Thymus (tissue), 14 donors: ENCODE measurements around the gene NOX4. TPM values are rescaled to one million over a fixed set of nuclear protein-coding genes. Genes with fewer than 3 reads are reported as not detected.

Experiments used
- DNase-seq, 9 donors: peaks; one replicate each; pipeline ENCODE4 v3.0.0-alpha.2; 2013; ENCODE audit warnings: low spot score in 9 of 9, low read depth in 6 of 9, missing footprints in 1 of 9
- H3K27ac ChIP-seq, 2 donors: one replicate each; pipeline ENCODE4 v1.5.1; 2013; ENCODE audit warnings: control low read depth in 1 of 2, low read depth in 1 of 2, low read length in 1 of 2, mild to moderate bottlenecking in 1 of 2, moderate library complexity in 1 of 2
- H3K27me3 ChIP-seq, 2 donors: one replicate each; pipeline ENCODE4 v1.5.1; 2013; ENCODE audit warnings: low read length in 1 of 2; ENCODE audit not compliant: control insufficient read depth in 2 of 2, insufficient read depth in 1 of 2
- H3K36me3 ChIP-seq, 2 donors: one replicate each; pipeline ENCODE4 v1.5.1; 2013; ENCODE audit warnings: low read length in 1 of 2, mild to moderate bottlenecking in 1 of 2, moderate library complexity in 1 of 2; ENCODE audit not compliant: control insufficient read depth in 2 of 2, insufficient read depth in 2 of 2
- H3K4me1 ChIP-seq, 2 donors: one replicate each; pipeline ENCODE4 v1.5.1; 2013; ENCODE audit warnings: low read length in 2 of 2; ENCODE audit not compliant: control insufficient read depth in 2 of 2, insufficient read depth in 2 of 2
- H3K4me3 ChIP-seq, 2 donors: one replicate each; pipeline ENCODE4 v1.5.1; 2013; ENCODE audit warnings: low read length in 2 of 2, control low read depth in 1 of 2, mild to moderate bottlenecking in 1 of 2
- H3K9me3 ChIP-seq, 2 donors: one replicate each; pipeline ENCODE4 v1.5.1; 2013; ENCODE audit warnings: low read length in 1 of 2, mild to moderate bottlenecking in 1 of 2; ENCODE audit not compliant: control insufficient read depth in 2 of 2, insufficient read depth in 1 of 2
- WGBS: extraction: QIAGEN DNeasy Blood & Tissue Kit; methylation state at CpG from one replicate; pipeline ENCODE4 v1.1.7; 2013; 5-methylcytosine and 5-hydroxymethylcytosine counted together
- long read RNA-seq, 10 donors: transcript quantifications; one replicate each; lab custom pipeline, GENCODE V29; 2026
- polyA plus RNA-seq: library from polyadenylated mRNA; stranded (reverse); fragments of 200-250 nt; gene quantifications from one replicate; pipeline ENCODE4 v1.2.3, GENCODE V29; 2013
- total RNA-seq: library from RNA; stranded (reverse); fragments of 120-200 nt; gene quantifications from one replicate; pipeline ENCODE4 v1.2.4, GENCODE V29; 2013
- donor health status: healthy.

The NOX4 gene
- total RNA-seq (0.80 TPM), polyA plus RNA-seq (6.8 TPM)
- long read RNA-seq, donor 1, result 0 reads
- long read RNA-seq, donor 2, result 0 reads
- long read RNA-seq, donor 3, result 0 reads
- long read RNA-seq, donor 4, partial matches to known transcripts, result 0 of 1 reads
- long read RNA-seq, donor 4, other reads (novel, unspliced or antisense), result 0 of 1 reads
- long read RNA-seq, donor 5, partial matches to known transcripts, result 0 of 1 reads
- long read RNA-seq, donor 5, other reads (novel, unspliced or antisense), result 0 of 1 reads
- long read RNA-seq, donor 6, result 0 reads
- long read RNA-seq, donor 7, result 0 reads
- long read RNA-seq, donor 8, result 0 reads
- long read RNA-seq, donor 9, result 0 reads
- long read RNA-seq, donor 10, partial matches to known transcripts, result 0 of 1 reads
- long read RNA-seq, donor 10, other reads (novel, unspliced or antisense), result 0 of 1 reads

DNA sequence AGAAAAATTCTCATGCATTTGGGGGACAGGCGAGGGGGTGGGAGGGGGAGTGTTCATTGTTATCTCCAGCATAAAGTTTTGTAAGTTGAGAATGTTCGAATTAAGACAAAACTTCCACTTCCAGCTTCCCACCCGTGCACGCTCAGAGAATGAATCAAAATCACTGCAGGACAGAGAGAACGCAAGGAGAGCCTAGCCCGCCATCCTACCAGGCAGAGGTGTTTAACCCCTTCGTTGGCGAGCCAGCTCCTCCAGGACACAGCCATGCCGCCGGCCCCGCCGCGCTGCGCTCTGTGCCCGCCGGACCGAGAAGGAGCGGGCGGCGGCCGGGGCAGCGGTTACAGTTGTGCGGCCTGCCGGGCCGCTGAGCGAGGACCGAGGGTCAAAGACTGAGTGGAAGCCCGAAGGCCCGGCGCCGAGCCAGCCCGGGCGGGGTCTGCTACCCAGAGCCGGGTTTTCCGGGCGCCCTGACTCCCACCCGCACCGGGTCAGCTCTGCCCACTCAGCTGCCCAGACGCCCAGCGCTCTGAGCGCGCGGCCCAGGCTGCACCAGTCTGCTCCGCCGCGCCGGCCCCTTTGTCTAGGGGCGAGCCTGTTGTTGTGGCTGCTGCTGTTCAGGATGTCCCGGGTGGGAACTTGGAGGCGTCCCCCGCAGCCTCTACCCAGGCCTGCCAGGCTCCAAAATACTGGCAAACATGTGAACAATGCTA lies at the start of gene NOX4:
TSS of gene NOX4 (minus strand) at position 395 of the 710 bp plus-strand sequence. CDS start at position 266, 129 bp downstream.
- Histone ChIP-seq H3K36me3 (no peaks in the 10 kb centered on the region), H3K27me3 (peaks cover 9 to 23% of the 10 kb centered on the region in 2 donors), H3K4me1 (no peaks in the 10 kb centered on the region), H3K27ac (no peak within 1 kb of the TSS), H3K9me3 (no peaks in the 10 kb centered on the region), H3K4me3 (no peak within 1 kb of the TSS)
- no peak for DNase-seq
- WGBS, result 6% methylated on average over 51 of the region's 51 CpGs

- no peak for DNase-seq
- WGBS, result 90% methylated on average over 1 of the region's 1 CpG
- H3K27ac ChIP-seq, result no peak overlapping the region
Observed at GRCh38 chr11:89540826-89541225, 49.7 kb upstream of the NOX4 start.

DNA sequence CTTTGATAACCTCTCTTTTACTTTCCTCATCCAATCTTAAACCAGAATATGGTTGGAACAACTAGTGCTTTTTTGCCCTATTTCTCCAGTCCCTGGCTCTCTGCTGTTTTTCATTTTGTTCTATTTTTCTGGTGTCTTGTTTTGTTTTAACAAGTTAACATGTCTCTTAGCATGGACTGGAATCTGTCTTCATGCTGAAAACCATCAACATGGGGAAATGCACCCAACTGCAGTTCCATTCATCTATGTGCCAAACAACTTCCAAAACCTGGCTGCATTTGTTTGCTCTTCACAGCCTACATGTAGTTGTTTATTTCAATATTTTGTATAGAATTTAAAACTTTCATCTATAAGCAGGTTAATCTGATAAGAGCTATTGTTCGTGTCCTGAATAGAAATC lies 46.8 kb upstream of the NOX4 start:
- WGBS, result 91% methylated on average over 1 of the region's 1 CpG
- Histone ChIP-seq H3K36me3 (no peaks in the 10 kb centered on the region), H3K4me3 (no peak overlapping the region), H3K27ac (no peak overlapping the region), H3K4me1 (no peaks in the 10 kb centered on the region), H3K27me3 (no peaks in the 10 kb centered on the region), H3K9me3 (no peaks in the 10 kb centered on the region)
- DNase-seq, result no peak

More at GRCh38 chr11:89540826-89541225, 49.7 kb upstream of the NOX4 start:
- H3K27me3 ChIP-seq, result no peaks in the 10 kb centered on the region
- H3K9me3 ChIP-seq, result no peaks in the 10 kb centered on the region
- no peaks in the 10 kb centered on the region for H3K36me3 ChIP-seq
- H3K4me1 ChIP-seq, result no peaks in the 10 kb centered on the region
- no peak overlapping the region for H3K4me3 ChIP-seq

DNA sequence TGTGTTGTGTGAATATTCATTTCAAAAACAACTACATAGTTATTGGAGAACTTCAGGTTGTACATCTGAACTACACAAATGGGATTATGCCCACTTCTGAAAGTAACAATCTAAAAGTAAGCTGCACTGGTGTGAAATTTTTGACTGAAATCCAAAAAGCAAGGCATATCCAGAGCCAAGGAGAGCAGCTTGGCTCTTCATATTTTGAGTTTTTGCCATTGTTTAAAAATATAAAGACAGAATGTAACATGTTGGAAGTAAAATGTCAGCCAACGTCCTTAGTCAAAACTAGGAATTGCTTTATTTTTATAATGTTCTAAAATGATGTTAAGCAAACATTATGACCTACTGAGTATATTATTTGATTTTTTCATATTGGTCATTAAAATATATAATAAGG lies 45.8 kb upstream of the NOX4 start:
- Histone ChIP-seq H3K4me1 (no peaks in the 10 kb centered on the region), H3K4me3 (no peak overlapping the region), H3K27me3 (no peaks in the 10 kb centered on the region), H3K36me3 (no peaks in the 10 kb centered on the region), H3K9me3 (no peaks in the 10 kb centered on the region), H3K27ac (no peak overlapping the region)
- no peak for DNase-seq
- WGBS, result 83% methylated on average over 1 of the region's 1 CpG

DNA sequence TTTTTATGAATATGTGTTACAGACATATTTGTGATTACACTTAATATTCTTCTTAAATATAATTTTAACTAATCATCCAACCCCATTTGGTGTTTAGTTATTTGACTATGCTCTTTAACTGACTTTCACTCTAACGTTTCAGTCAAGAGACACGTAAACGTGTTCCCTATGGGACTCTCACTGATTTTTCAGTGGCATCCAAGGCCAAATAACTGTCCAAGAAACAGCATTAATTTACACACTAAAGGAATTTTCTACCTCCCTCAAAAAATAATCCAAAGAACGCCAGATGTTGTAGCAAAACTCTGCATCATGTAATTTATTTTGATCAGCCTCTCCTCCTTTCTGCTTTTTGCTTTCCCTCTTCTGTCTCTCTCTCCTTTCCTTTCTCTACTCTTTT lies 44.0 kb upstream of the NOX4 start:
- no peak overlapping the region for H3K27ac ChIP-seq
- DNase-seq, result no peak
- no peak overlapping the region for H3K4me3 ChIP-seq
- H3K4me1 ChIP-seq, result no peaks in the 10 kb centered on the region
- H3K27me3 ChIP-seq, result no peaks in the 10 kb centered on the region
- no peaks in the 10 kb centered on the region for H3K36me3 ChIP-seq
- WGBS, result 88% methylated on average over 4 of the region's 4 CpGs
- no peaks in the 10 kb centered on the region for H3K9me3 ChIP-seq

DNA sequence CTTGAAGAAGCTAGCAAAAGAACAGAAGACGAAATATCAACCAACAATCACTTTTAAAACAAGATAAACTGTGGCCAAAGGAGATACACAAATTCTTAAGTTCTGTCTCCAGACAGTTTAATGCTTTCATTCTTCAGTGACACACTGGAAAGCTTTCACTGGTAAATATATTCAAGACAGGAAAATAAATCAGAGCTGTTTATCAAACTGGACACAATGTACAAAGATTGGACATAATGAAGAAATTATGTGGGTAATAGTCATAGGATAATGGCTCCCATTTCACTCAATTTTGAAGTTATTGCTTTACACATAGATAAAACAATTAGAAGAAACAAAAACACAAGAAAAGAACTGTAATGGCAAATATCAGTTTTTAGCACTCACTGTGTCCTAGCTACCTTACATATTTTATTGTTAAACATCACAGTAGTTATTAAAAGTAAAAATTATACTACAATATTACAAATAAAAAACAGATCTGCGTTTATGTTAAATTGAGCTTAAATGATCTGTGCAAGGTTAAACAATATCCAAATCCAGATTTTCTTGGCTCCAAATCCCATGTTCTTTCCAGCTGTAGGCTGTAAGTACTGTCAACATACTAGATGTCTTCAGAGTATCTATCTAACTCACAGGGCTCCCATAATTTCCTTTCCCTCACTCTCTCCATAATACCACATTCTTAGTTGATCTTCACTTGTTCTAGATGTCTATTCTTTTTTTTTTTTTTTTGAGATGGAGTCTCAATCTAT lies 38.6 kb upstream of the NOX4 start:
- Histone ChIP-seq H3K4me3 (no peak overlapping the region), H3K27me3 (no peaks in the 10 kb centered on the region), H3K4me1 (no peaks in the 10 kb centered on the region), H3K27ac (no peak overlapping the region), H3K36me3 (no peaks in the 10 kb centered on the region), H3K9me3 (no peaks in the 10 kb centered on the region)
- WGBS, result 91% methylated on average over 2 of the region's 2 CpGs
- DNase-seq, result no peak

GRCh38 chr11:89521792-89522191 lies 30.6 kb upstream of the NOX4 start:
- DNase-seq, result no peak
- Histone ChIP-seq H3K27me3 (no peaks in the 10 kb centered on the region), H3K4me3 (no peak overlapping the region), H3K9me3 (no peaks in the 10 kb centered on the region), H3K4me1 (no peaks in the 10 kb centered on the region), H3K27ac (no peak overlapping the region), H3K36me3 (no peaks in the 10 kb centered on the region)
- 80% methylated on average over 1 of the region's 1 CpG for WGBS

- H3K36me3 ChIP-seq, result no peaks in the 10 kb centered on the region
- no peaks in the 10 kb centered on the region for H3K27me3 ChIP-seq
- H3K27ac ChIP-seq, result no peak overlapping the region
- no peaks in the 10 kb centered on the region for H3K4me1 ChIP-seq
- H3K9me3 ChIP-seq, result no peaks in the 10 kb centered on the region
- no peak overlapping the region for H3K4me3 ChIP-seq
- DNase-seq, result no peak
- 92% methylated on average over 2 of the region's 2 CpGs for WGBS
Observed at GRCh38 chr11:89521294-89521693, 30.1 kb upstream of the NOX4 start.

DNA sequence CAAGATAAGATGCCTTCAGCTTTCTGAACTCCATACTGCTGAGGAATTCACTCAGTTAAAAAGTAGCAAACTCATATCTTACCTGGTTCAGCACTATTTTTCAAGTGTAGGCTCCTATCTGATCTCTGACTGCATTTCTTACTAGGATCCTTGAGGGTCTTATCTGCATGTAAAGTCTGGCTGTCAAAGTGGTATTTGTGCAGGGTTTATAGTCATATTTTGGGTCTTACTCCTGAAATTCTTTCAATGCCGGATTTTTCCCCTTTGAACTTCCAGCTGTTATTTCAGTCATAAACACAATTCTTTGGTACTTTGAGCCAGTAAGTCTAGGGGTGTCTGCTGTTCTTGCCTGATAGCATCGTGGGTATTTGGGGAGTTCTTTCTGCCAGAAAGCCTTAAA lies 25.3 kb upstream of the NOX4 start:
- H3K4me1 ChIP-seq, result no peaks in the 10 kb centered on the region
- H3K27me3 ChIP-seq, result no peaks in the 10 kb centered on the region
- H3K4me3 ChIP-seq, result no peak overlapping the region
- no peaks in the 10 kb centered on the region for H3K9me3 ChIP-seq
- DNase-seq, result no peak
- H3K36me3 ChIP-seq, result no peaks in the 10 kb centered on the region
- 80% methylated on average over 2 of the region's 2 CpGs for WGBS
- no peak overlapping the region for H3K27ac ChIP-seq
